Hematopoietic multipotent progenitor cell (in vitro differentiated cells): ENCODE results near the gene KLHL3. TPM values are rescaled to one million over a fixed set of nuclear protein-coding genes. Genes with fewer than 3 reads are reported as not detected.

Experiments used
- DNase-seq, 3 donors: peaks; one replicate each; pipeline ENCODE4 v3.0.0-alpha.2; 2011 to 2015; ENCODE audit warnings: low read depth in 2 of 3, low spot score in 2 of 3
- total RNA-seq: library from RNA; depleted of rRNA; stranded (reverse); fragments of >200 nt; gene quantifications from one replicate; pipeline ENCODE4 v1.2.3, GENCODE V29; 2012

KLHL3 gene
- total RNA-seq, 1 donor: 13.7 TPM

- DNase-seq: no peak
Observed at GRCh38 chr5:137712139-137712667, 23.7 kb downstream of the KLHL3 start.

- no peak for DNase-seq
Observed at GRCh38 chr5:137710086-137710485, 25.8 kb downstream of the KLHL3 start.

GRCh38 chr5:137708796-137709559 lies 26.9 kb downstream of the KLHL3 start:
- no peak for DNase-seq

DNA sequence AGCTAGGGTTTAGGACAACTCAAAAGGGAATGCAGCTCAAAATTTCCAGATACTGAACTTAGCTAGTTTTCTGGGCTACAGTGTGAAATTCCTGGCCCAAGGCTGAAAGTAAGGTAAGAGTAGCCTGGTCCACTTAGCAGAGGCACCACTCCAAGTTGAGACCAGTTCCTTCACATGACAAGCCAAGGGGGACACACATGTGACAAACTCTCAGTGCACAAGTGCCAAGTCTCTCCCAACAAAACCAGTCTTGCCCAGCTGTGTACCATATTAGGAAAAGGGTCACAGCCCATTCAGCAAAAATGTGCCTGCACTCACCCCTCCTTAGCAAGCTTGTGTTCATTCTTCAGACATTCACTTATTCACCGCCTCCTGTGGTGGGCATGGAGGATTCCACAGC lies 27.8 kb downstream of the KLHL3 start:
- DNase-seq: no peak

- DNase-seq: no peak
Observed at GRCh38 chr5:137706841-137707240, 29.0 kb downstream of the KLHL3 start.

DNA sequence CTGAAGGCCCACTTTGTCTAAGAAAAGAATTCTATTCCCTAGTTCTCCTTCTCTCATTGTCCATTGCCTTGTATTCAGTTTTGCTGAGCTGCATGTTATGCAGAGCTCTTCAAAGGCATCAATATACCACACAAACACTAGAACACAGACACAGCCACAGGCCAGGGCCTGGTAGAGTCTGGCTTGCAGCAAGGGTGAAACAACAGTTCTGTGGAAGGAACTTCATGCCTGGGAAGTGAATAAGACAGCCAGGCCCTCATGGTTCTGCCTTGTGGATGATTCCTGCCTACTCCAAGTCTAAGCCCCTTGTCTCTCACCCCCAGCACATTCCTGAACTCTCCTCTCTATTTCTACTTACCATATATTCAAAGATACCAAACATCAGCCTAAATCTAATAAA lies 30.8 kb downstream of the KLHL3 start:
- no peak for DNase-seq

GRCh38 chr5:137703565-137703964 lies 32.3 kb downstream of the KLHL3 start:
- no peak for DNase-seq

DNA sequence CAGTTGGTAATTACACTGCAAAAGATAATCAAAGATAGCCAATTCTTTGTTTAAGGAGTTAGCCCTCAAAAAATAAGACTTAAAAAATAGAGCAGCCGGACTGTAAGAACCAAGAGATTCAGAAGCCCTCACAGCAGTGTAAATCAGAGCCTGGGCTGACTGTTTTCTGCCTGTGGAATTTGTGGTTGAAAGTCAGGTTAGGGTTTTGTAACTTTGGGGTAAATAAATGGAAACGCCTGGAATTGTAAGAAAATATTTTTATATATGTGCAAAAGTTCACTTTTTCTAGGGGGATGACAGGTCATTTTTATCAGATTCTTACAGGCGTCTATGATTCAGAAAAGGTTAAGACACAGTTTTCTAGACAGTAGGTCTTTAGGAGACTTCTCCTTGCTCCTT lies 35.6 kb downstream of the KLHL3 start:
- DNase-seq: no peak

GRCh38 chr5:137699336-137700281 lies 36.3 kb downstream of the KLHL3 start:
- peak in 1 of 3 donors; percentile 55 for DNase-seq

GRCh38 chr5:137696481-137696880 lies 39.4 kb downstream of the KLHL3 start:
- peak in 2 of 3 donors; percentile 29 to 37 for DNase-seq

- DNase-seq: peak in 2 of 3 donors; percentile 65 to 81
Observed at GRCh38 chr5:137695651-137696428, 40.0 kb downstream of the KLHL3 start.

DNA sequence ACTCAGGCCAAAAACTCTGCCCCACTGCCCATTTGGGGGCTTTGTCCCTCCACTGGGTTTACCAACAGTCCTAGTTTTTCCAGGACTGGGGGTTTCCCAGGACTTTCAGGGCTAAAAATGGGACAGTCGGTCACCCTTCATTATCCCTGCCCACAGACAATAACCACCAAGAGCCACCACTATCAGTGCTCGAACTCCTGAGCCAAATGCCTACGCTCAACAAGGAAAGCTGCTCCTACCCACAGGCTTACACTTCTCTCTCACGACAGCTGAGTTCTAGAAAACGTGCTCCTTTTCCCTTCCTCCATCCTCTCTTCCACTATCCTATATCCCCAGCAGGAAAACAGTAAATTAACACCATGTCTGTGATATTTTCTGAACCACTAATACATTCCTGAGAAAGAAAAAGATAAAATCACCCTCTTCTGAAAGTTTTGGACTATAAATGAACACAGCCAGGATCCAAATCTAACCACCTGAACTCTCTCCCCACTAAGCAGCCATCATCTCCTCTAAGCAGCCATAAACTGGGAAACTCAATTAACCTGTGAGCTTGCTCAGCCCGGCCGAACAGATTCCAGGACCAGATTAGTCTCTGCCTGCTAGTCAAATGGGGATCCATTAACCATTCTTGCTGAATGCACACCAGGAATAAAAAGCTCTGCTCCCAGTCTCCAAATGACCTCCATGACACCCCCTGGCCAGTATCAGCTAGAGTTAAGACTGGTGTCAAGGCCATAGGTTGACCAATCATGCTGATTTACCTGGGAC lies 41.8 kb downstream of the KLHL3 start:
- no peak for DNase-seq

DNA sequence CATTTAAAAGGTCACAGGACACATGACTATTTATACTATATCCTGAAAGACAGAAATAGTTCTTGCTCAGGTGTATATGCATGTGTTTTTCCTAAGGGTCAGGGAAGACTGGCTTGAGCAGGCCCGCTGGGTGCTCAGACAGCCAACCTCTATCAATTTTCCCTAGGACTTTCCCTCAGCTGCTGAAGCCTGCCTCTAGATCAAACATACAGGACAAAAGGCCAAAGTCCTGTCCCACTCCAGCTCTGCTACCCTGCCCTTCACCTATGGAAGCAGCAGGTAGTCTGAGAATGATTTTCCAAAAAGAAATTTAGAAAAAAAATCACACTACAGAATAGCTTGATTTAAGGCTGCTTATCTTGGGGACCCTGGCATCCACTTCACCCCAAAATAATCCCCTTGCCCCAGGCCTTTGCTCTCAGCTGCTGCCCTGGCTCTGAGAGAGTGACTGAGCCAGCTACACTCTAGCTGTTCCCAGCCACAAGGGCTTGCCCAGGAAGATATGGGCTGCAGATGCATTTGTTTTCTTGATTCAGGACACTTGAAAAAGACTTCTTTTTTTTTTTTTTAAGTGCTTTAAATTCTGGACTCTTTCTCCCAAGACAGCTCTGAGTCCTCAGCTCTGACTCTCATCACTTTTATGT lies 42.5 kb downstream of the KLHL3 start:
- DNase-seq: no peak

GRCh38 chr5:137689306-137689705 lies 46.6 kb downstream of the KLHL3 start:
- no peak for DNase-seq

- no peak for DNase-seq
Observed at GRCh38 chr5:137688210-137688840, 47.6 kb downstream of the KLHL3 start.

DNA sequence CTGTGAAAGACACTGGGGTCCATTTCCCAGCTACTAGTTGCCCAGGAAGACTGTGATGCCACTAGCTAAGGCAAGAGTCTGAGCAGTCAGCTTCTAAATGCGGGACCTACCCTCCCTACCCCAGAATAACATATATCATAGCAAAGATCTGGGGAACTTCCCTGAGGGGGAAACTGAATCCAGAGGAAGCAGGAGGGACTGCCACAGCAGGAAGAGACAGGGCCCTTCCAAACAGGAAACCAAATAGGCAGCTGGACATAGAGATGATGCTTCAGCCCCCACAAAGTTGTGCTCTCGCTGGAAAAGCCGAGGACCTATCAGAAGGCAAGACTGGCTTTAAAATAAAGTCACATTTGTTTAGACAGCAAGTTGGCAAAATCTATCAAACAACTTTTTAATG lies 51.1 kb downstream of the KLHL3 start:
- peak in 1 of 3 donors; percentile 17 for DNase-seq

- DNase-seq: no peak
Observed at GRCh38 chr5:137681191-137681590, 54.7 kb downstream of the KLHL3 start.

- DNase-seq: no peak
Observed at GRCh38 chr5:137679910-137680309, 56.0 kb downstream of the KLHL3 start.

- DNase-seq: no peak
Observed at GRCh38 chr5:137679195-137679594, 56.7 kb downstream of the KLHL3 start.
